GM15510 (cell line): ENCODE data around the gene TDO2.

ENCODE experiments used
- POLR2A ChIP-seq: IDR thresholded peaks from 3 replicates; pipeline ENCODE4 v1.6.1; 2011; ENCODE audit warnings: borderline replicate concordance; ENCODE audit not compliant: insufficient read length; ENCODE audit errors: extremely low read depth

The TDO2 gene

GRCh38 chr4:155966731-155967395 is 63.4 kb downstream of the TDO2 start:
- no peak for TF ChIP-seq POLR2A
